ENCODE data around the gene SLC37A1.
A peak's percentile ranks its signal among the peaks of the same experiment; 100 is the strongest.

SLC37A1 gene

DNA sequence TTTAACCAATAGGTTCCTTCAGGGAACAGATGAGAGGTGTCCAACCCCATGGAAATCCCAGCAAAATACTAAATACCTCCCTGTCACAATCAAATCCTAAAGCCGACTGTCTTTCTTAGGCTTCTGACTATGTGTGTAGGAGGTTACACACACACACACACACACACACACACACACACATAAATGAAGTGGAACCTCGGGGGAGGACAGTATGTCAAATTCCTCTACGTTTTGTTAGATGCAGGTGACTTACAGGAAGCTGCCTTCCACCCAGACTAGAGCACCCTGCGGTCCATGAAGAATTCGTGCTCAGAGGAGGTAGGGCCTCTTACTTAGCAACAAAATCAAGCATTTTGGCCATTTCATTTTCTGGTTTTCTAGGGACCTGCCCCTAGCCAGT lies 34.1 kb upstream of the SLC37A1 start:
- DNase-seq (ENCODE audit: low spot score) = no peak

GRCh38 chr21:42480736-42481135 lies 32.9 kb upstream of the SLC37A1 start:
- no peak for DNase-seq (ENCODE audit: low spot score)

DNA sequence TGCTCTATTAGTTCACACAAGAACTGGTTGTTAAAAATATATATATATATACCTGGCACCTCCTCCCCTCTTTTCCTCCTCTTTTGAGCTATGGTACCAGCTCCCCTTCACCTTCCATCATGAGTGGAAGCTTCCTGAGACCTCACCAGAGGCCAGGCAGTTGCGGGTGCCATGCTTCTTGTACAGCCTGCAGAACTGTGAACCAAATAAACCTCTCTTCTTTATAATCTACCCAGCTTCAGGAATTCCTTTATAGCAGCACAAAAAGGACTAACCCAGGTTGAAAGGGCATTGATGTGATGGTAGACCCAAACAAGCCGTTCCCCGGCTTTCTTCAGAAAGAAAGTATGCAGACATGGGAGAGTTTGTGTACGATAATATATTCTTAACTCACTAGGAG lies 32.5 kb upstream of the SLC37A1 start:
- no peak for DNase-seq (ENCODE audit: low spot score)

DNA sequence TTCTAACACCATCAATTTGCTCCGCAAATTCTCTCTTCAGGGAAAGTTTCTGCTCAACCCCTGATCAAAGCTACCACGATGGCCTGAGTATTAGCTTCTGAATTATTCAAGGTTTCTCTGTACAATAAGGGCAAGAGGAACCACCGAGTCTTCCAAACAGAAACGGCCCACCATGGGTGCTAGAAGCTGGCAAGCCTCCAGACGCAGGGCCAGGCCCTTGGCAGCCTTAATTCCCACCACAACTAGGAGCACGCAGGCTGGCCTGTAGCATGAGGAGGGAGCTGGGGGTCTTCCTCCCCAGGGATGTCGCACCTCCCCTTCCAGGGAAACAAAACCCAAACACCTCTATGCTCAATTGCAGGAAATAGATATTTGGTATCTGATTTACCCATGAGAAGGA lies 28.7 kb upstream of the SLC37A1 start:
- DNase-seq (ENCODE audit: low spot score) = no peak

DNA sequence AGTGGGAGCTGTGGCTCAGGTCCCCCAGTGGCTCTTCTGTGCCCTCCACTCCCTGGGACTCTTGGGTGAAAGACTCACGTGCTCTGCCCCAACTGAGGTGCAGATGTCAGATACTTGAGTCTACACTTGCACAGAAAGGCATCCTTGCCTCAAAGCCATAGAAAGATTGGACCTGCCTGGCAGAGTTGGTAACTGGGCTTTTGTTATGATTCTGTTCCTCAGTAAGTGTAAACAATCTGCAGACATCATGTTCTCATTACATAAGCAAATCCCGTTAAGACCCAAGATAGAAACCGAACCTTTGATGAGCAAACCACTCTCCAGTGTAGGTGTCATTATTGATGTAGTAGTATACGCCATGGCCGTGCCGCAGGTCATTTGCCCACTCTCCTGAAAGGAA lies 27.6 kb upstream of the SLC37A1 start:
- DNase-seq (ENCODE audit: low spot score) = no peak

- no peak for DNase-seq (ENCODE audit: low spot score)
Measured at GRCh38 chr21:42486531-42486930, 27.1 kb upstream of the SLC37A1 start.

GRCh38 chr21:42489006-42489563 lies 24.6 kb upstream of the SLC37A1 start:
- no peak for DNase-seq (ENCODE audit: low spot score)

DNA sequence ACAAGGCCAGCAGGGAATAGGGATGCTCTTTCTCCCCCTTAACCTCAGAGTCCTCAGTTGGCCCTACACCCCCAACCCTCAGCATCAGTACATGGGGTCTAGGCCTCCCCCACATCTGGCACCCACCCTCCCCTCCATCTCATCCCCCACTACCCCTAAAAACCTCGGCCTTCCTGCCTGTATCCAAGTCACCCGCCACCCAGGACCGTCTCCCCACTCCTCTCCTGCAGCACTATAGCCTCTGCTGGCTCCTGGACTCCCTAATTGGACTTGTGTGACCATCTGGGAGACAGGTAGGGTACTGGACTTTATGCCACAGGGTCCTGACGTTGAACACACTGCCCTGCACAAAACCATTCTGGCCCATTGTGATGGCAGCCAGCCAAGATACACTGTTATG lies 23.7 kb upstream of the SLC37A1 start:
- DNase-seq (ENCODE audit: low spot score) = no peak

- DNase-seq (ENCODE audit: low spot score) = no peak
Measured at GRCh38 chr21:42490720-42491119, 22.9 kb upstream of the SLC37A1 start.

DNA sequence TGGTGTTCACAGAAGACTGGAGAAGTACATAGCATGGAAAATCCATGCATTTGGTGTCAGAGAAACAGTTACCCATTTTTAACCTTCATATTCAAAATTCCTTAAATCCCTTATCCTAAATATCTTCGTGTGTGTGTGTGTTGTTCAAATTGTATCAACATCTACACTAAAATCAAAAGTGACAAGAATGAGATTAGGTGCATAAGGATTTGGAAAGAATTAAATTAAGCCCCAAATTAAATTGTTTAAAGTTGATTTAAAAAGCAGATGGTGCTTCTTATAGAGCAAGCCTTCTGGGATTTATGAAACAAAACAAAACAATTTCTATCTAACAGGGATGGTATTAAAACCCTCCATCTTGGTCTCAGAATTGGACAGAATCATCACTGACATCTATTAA lies 22.3 kb upstream of the SLC37A1 start:
- DNase-seq (ENCODE audit: low spot score) = no peak

DNA sequence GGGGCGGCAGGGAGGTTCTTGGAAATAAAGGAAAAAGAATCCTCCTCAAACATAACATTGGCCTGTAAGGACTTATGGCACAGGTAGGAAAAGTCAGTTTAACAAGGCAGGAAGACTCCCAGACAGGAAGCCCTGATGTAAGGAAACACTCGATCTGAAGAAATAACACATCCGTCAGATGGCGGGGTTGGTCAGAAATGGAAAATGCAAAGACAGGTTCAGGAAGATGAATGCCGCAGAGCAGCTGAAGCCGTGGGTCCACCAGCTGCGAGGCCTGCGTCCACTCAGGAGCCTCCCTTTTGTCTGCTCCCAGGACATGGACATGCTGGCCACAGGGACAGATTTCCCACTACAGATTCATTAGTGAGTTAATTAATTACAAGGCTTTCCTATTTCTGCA lies 21.5 kb upstream of the SLC37A1 start:
- no peak for DNase-seq (ENCODE audit: low spot score)

- DNase-seq (ENCODE audit: low spot score) = no peak
Measured at GRCh38 chr21:42493109-42494060, 20.3 kb upstream of the SLC37A1 start.

GRCh38 chr21:42495027-42495426 lies 18.6 kb upstream of the SLC37A1 start:
- no peak for DNase-seq (ENCODE audit: low spot score)

- DNase-seq (ENCODE audit: low spot score) = no peak
Measured at GRCh38 chr21:42495765-42496119, 17.9 kb upstream of the SLC37A1 start.

- peak; percentile 99 for DNase-seq (ENCODE audit: low spot score)
Measured at GRCh38 chr21:42496120-42496838, 17.4 kb upstream of the SLC37A1 start, which contains the start of gene RSPH1. TSS of gene RSPH1 (minus strand) at chr21:42496224. CDS start at chr21:42496186, 38 bp downstream.

GRCh38 chr21:42496839-42497202 lies 16.8 kb upstream of the SLC37A1 start:
- DNase-seq (ENCODE audit: low spot score) = no peak

DNA sequence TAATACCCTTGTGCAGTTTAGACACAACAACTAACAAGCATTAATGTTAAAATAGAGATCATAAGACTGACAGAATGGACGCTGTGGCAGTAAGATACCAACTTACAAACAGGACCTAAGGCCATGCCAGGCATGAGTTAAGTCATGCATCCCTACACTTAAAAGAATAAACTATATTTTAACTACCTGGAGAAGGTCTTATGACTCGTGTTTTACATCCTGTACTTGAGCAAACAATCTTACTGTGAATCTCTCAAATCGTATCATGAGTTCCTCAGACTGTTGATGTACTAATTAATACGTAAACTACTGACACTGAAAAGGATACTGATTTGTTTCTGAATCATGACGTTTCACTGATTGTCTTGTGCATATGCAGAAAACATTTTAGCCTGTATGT lies 15.6 kb upstream of the SLC37A1 start:
- no peak for DNase-seq (ENCODE audit: low spot score)

DNA sequence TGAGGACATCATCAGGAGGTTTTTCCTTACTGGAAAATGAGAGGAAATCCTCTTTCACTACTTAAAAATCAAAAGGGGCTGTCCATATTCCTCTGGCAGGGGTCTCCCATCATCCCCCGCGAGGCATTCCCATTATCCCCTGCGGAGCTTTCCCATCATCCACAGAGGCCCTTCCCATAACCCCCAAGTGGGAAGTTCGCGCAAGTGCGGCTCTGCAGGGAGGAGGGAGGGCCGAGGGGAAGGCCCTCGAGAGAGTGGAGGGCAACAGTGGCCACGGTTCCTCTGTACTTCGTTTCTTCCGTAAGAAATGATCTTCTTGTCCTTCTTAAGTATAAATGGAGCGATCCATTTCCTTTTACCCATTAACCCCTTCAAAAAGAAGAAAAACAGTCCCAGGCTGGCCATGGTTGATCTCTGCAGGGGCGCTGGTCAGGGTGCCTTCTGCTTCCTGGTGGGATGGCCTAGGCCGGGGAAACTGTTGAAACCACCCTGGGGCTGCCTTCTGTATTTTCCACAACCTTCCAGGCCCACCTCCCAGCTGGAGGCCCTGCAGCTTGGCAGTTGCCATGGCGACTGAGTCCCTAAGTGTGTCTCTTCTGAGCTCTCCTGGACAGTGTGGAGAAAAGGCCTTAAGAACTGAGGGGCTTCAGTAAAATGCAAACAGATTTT lies 14.1 kb upstream of the SLC37A1 start:
- no peak for DNase-seq (ENCODE audit: low spot score)

- no peak for DNase-seq (ENCODE audit: low spot score)
Measured at GRCh38 chr21:42500225-42500624, 13.4 kb upstream of the SLC37A1 start.

DNA sequence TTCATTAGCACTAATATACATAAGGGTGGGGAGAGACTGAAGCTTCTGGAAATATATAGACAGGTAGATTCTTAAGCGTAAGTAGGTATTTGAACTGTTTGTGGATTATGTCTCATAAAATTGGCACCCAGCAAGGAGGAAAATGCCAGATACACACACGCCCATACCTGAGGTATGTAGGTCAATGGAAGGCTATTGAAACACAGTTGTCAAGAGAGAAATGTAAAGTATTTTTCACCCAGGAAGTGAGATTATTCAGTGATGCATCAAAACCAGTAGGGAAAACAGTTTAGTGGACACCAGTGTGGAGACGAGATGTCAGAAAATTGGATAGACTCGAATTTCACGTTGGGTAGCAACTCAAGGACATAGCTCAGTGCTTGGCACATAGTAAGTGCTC lies 12.9 kb upstream of the SLC37A1 start:
- DNase-seq (ENCODE audit: low spot score) = no peak

DNA sequence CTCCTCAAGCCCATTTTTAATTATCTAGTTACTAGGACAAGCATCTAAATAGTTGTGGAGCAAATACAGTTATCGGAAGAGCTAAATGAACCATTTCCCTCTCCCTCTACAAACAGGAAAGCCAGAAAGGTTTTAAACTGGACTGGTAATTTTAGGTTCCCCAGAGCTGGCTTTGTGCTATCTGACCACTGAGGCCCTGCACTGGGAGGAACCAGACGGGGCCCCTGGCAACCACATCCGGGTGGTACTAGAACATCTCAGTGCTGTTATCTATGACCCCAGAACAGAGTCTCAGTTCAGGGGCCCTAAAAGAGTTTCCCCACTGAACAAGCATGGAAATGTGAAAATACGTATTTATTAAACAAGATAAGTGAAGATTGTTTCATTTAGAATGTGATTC lies 9.9 kb upstream of the SLC37A1 start:
- DNase-seq (ENCODE audit: low spot score) = no peak

DNA sequence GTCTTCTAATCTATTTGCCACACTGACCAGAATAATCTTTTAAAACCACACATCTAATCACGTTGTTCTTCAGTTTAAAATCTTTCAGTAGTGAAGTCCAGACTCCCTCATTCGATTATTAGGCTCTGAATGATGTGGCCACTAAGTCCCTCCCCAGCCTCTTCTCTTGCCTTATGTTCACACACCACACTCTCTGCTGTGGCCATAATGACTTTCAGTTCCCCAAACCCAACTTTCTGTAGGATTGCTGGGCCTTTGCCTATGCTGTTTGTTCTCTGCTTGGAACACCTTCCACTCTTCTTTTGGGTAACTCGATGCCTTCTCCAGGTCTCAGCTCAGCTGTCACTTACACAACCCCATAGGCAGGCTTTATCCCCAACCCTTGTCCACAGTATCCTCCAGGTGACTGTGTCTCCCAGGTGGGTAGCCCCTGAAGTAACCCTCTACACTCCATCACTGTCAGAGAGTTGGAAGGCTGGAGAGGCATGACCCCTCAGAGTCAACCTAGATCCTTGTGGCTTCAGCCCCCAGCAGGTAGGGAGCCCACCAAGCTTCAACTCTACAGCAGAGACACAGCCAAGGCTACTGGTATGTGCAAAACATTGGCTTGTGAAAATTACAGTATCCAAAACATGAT lies 8.4 kb upstream of the SLC37A1 start:
- DNase-seq (ENCODE audit: low spot score) = no peak
